SU-DHL-6 (cell line): ENCODE data around the gene PPARA.

ENCODE experiments used
- H2AFZ ChIP-seq: fragments of 200-600 bp; sonication (generic); 2 replicates; pipeline ENCODE4 v1.6.1; 2014; ENCODE audit warnings: low read depth, mild to moderate bottlenecking, moderate library complexity, mixed read lengths, antibody characterized with exemption, low read length; ENCODE audit not compliant: severe bottlenecking
- H3F3A ChIP-seq: fragments of 200-600 bp; shearing (Covaris generic); 2 replicates; pipeline ENCODE4 v1.6.0; 2016; ENCODE audit warnings: antibody characterized with exemption, mild to moderate bottlenecking; ENCODE audit not compliant: insufficient read depth
- H3K27ac ChIP-seq: fragments of 200-600 bp; sonication (generic); 2 replicates; pipeline ENCODE4 v1.5.1; 2016; ENCODE audit warnings: low read depth, mild to moderate bottlenecking, low read length, moderate library complexity, mixed read lengths
- H3K27me3 ChIP-seq: fragments of 200-600 bp; sonication (generic), shearing (Covaris generic); 2 replicates; pipeline ENCODE4 v1.6.0; 2014; ENCODE audit warnings: mild to moderate bottlenecking, low read length
- H3K36me3 ChIP-seq: fragments of 200-600 bp; sonication (generic); 2 replicates; pipeline ENCODE4 v1.6.1; 2014; ENCODE audit warnings: mild to moderate bottlenecking, low read length, mixed read lengths
- H3K4me2 ChIP-seq: fragments of 300-600, 200-600 bp; shearing (Covaris generic), sonication (generic); 2 replicates; pipeline ENCODE4 v1.6.0; 2014; ENCODE audit warnings: low read length, low read depth, mild to moderate bottlenecking; ENCODE audit not compliant: poor library complexity, severe bottlenecking
- H3K4me3 ChIP-seq: fragments of 200-600 bp; sonication (generic); 2 replicates; pipeline ENCODE4 v1.5.1; 2014; ENCODE audit warnings: antibody characterized with exemption, low read length, mild to moderate bottlenecking, mixed read lengths; ENCODE audit not compliant: insufficient read depth, poor library complexity, severe bottlenecking
- H3K79me2 ChIP-seq: fragments of 200-600 bp; sonication (generic); 2 replicates; pipeline ENCODE4 v1.6.1; 2014; ENCODE audit warnings: mild to moderate bottlenecking, low read length, moderate library complexity; ENCODE audit not compliant: insufficient read depth
- H3K9ac ChIP-seq: fragments of 200-600 bp; sonication (generic); 2 replicates; pipeline ENCODE4 v1.7.0; 2014; ENCODE audit warnings: mild to moderate bottlenecking, low read length
- H3K9me2 ChIP-seq: fragments of 200-600 bp; sonication (generic); replicated peaks from 2 replicates; pipeline ENCODE4 v1.6.1; 2014; ENCODE audit warnings: low read length; ENCODE audit not compliant: insufficient read depth
- H3K9me3 ChIP-seq: fragments of 200-600 bp; sonication (generic); 2 replicates; pipeline ENCODE4 v1.6.1; 2014; ENCODE audit warnings: low read length, mixed read lengths; ENCODE audit not compliant: insufficient read depth
- H4K20me1 ChIP-seq: fragments of 200-600 bp; sonication (generic); 2 replicates; pipeline ENCODE4 v1.6.1; 2014; ENCODE audit warnings: low read depth, mild to moderate bottlenecking, antibody characterized with exemption, low read length, moderate library complexity, mixed read lengths
- CTCF ChIP-seq: fragments of 200-600 bp; sonication (generic); IDR thresholded peaks from one replicate; pipeline ENCODE4 v1.5.1; 2017; ENCODE audit warnings: antibody characterized with exemption, mild to moderate bottlenecking, low read length, moderate library complexity; ENCODE audit not compliant: insufficient read depth, poor library complexity, severe bottlenecking
- EZH2phosphoT487 ChIP-seq: fragments of 200-600 bp; sonication (generic), shearing (Covaris generic); conservative IDR thresholded peaks from 2 replicates; pipeline ENCODE4 v1.6.1; 2018; ENCODE audit warnings: mild to moderate bottlenecking, antibody characterized with exemption, low read length, moderate library complexity, mixed read lengths

Gene PPARA

GRCh38 chr22:46278656-46279645 lies 128.6 kb downstream of the PPARA start:
- Histone ChIP-seq H4K20me1 (no peaks in the 10 kb centered on the region), H3K27me3 (no peaks in the 10 kb centered on the region), H3K9me2 (no peaks in the 10 kb centered on the region), H2AFZ (no peak overlapping the region), H3K79me2 (no peaks in the 10 kb centered on the region), H3K4me2 (no peak overlapping the region), H3F3A (no peaks in the 10 kb centered on the region), H3K4me3 (no peak overlapping the region), H3K9ac (no peak overlapping the region), H3K27ac (no peak overlapping the region), H3K9me3 (no peaks in the 10 kb centered on the region), H3K36me3 (no peaks in the 10 kb centered on the region)
- no peak for TF ChIP-seq EZH2phosphoT487
- no peak for TF ChIP-seq CTCF

GRCh38 chr22:46280063-46280817 lies 129.9 kb downstream of the PPARA start:
- no peak for TF ChIP-seq EZH2phosphoT487
- TF ChIP-seq CTCF = no peak
- H3K27ac ChIP-seq = no peak overlapping the region
- no peak overlapping the region for H3K4me2 ChIP-seq
- H4K20me1 ChIP-seq = no peaks in the 10 kb centered on the region
- no peak overlapping the region for H3K4me3 ChIP-seq
- no peak overlapping the region for H2AFZ ChIP-seq
- H3K9me2 ChIP-seq = no peaks in the 10 kb centered on the region
- no peak overlapping the region for H3K9ac ChIP-seq
- no peaks in the 10 kb centered on the region for H3K36me3 ChIP-seq
- no peaks in the 10 kb centered on the region for H3K9me3 ChIP-seq
- no peaks in the 10 kb centered on the region for H3K79me2 ChIP-seq
- no peaks in the 10 kb centered on the region for H3F3A ChIP-seq
- no peaks in the 10 kb centered on the region for H3K27me3 ChIP-seq

- Histone ChIP-seq H3K9me3 (no peaks in the 10 kb centered on the region), H3K9me2 (no peaks in the 10 kb centered on the region), H3K79me2 (no peaks in the 10 kb centered on the region), H4K20me1 (no peaks in the 10 kb centered on the region), H3K27me3 (no peaks in the 10 kb centered on the region), H3K9ac (no peak overlapping the region), H3K27ac (no peak overlapping the region), H3K4me3 (no peak overlapping the region), H3K36me3 (no peaks in the 10 kb centered on the region), H2AFZ (no peak overlapping the region), H3F3A (no peaks in the 10 kb centered on the region), H3K4me2 (no peak overlapping the region)
- no peak for TF ChIP-seq EZH2phosphoT487
- no peak for TF ChIP-seq CTCF
Observed at GRCh38 chr22:46280999-46281623, 130.8 kb downstream of the PPARA start.
